Measurements from ENCODE around the gene MYO3B.

DNA sequence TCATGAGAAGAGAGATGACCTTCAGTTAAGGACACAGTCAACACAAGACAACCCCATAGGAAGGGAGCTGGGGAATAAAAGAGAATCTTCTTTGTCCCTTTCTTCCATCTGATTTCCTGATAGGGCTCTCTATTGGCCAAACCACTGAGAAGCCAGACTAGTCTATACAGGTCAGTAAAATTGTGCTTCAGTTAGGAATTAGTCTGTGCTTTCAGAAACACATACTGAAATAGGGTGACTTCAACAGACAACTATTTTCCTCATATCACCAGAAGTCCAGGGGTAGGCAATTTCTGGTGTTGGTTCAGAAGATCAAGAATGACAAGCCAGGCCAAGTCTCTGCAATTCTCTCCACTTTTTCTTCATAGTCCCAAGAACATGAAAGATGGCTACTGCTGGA is 385.5 kb downstream of the MYO3B start:
- TF ChIP-seq GATA2 (IDR thresholded peaks at IDR 0.05; ENCODE audit: low read depth, low read length) (no peak), GATA3 (IDR thresholded peaks at IDR 0.05; ENCODE audit: low read depth, low read length) (no peak)
